Uterus (tissue), 4 donors: ENCODE data around the gene RGS6. TPM values are rescaled to one million over a fixed set of nuclear protein-coding genes. Genes with fewer than 3 reads are reported as not detected.
A peak's percentile ranks its signal among the peaks of the same experiment; 100 is the strongest.

Experiments used
- DNase-seq, 2 donors: peaks; one replicate each; pipeline ENCODE4 v3.0.0-alpha.2; 2019 to 2020
- H3K27ac ChIP-seq, 2 donors: fragments of 200-600 bp; sonication (generic); 1 replicate in 1 of 2; 2 replicates in 1 of 2; pipeline ENCODE4 v1.5.1; 2016 to 2018
- H3K27me3 ChIP-seq, 2 donors: fragments of 200-600 bp; sonication (generic); one replicate each; pipeline ENCODE4 v1.5.1; 2018 to 2019; ENCODE audit warnings: control low read depth in 1 of 2
- H3K36me3 ChIP-seq, 2 donors: fragments of 200-600 bp; sonication (generic); one replicate each; pipeline ENCODE4 v1.5.1; 2019; ENCODE audit warnings: control low read depth in 1 of 2
- H3K4me1 ChIP-seq, 2 donors: fragments of 200-600 bp; sonication (generic); one replicate each; pipeline ENCODE4 v1.5.1; 2018 to 2019; ENCODE audit warnings: control low read depth in 1 of 2
- H3K4me3 ChIP-seq, 2 donors: fragments of 200-600 bp; sonication (generic); 1 replicate in 1 of 2; 2 replicates in 1 of 2; pipeline ENCODE4 v1.5.1; 2018 to 2019; ENCODE audit warnings: mild to moderate bottlenecking in 1 of 2
- H3K9me3 ChIP-seq, 2 donors: fragments of 200-600 bp; sonication (generic); one replicate each; pipeline ENCODE4 v1.5.1; 2019; ENCODE audit warnings: control low read depth in 1 of 2
- CTCF ChIP-seq, 4 experiments: fragments of 200-600 bp in 2 of 4; fragments of 450-650 bp in 2 of 4; sonication (generic) in 2 of 4; IDR thresholded peaks; one replicate each; pipeline ENCODE4 v1.5.1; 2016 to 2019; ENCODE audit warnings: antibody characterized with exemption in 4 of 4, mild to moderate bottlenecking in 2 of 4, moderate library complexity in 1 of 4
- POLR2A ChIP-seq, 2 donors: fragments of 450-650 bp; IDR thresholded peaks; one replicate each; pipeline ENCODE4 v1.6.1; 2016; ENCODE audit warnings: antibody characterized with exemption in 2 of 2, mild to moderate bottlenecking in 1 of 2, moderate library complexity in 1 of 2
- intact Hi-C: fragments of 100-400 bp; cut with DNase I; formaldehyde crosslinking; loops from one replicate; pipeline ENCODE4 v1.15.1; 2023; ENCODE audit warnings: low total_unique reads
- total RNA-seq, 4 donors: library from RNA; depleted of rRNA in 3 of 4; stranded (reverse); fragments of >200 nt in 3 of 4; gene quantifications; one replicate each; pipeline versions ENCODE4 v1.1.0 to v1.2.4, GENCODE V29; 2014 to 2023
- donor health status: DM: yes; HTN: yes; CAD: no.

The RGS6 gene
- total RNA-seq, 4 donors from 2014 or later = 1.0 to 7.4 (median 6.2) TPM; not detected in 1

GRCh38 chr14:72515779-72516770, 583.8 kb downstream of the RGS6 start:
- H3K27me3 ChIP-seq = no peaks in the 10 kb centered on the region
- DNase-seq = peak in 1 of 2 donors; percentile 21
- no peaks in the 10 kb centered on the region for H3K9me3 ChIP-seq
- no peak overlapping the region for H3K27ac ChIP-seq
- TF ChIP-seq POLR2A (IDR thresholded peaks at IDR 0.05) (no peak), CTCF (IDR thresholded peaks at IDR 0.05) (no peak)
- no peak overlapping the region for H3K4me3 ChIP-seq
- H3K36me3 ChIP-seq = no peaks in the 10 kb centered on the region
- H3K4me1 ChIP-seq = no peaks in the 10 kb centered on the region
- intact Hi-C loops = loop anchor here (5.0 kb wide), 1 partner anchor 386 kb away; no protein-coding TSS in a partner anchor

- Histone ChIP-seq H3K36me3 (no peaks in the 10 kb centered on the region), H3K4me1 (no peaks in the 10 kb centered on the region), H3K27me3 (no peaks in the 10 kb centered on the region), H3K4me3 (no peak overlapping the region), H3K27ac (no peak overlapping the region), H3K9me3 (no peaks in the 10 kb centered on the region)
- peak; percentile 22 to 47 for DNase-seq
- intact Hi-C loops = loop anchor here (5.0 kb wide), 1 partner anchor 385 kb away; no protein-coding TSS in a partner anchor
- TF ChIP-seq CTCF (IDR thresholded peaks at IDR 0.05) (peak; percentile 56 to 83 (median 78)), POLR2A (IDR thresholded peaks at IDR 0.05) (no peak)
These were observed 584.9 kb downstream of the RGS6 start for GRCh38 chr14:72516936-72517700.

- TF ChIP-seq CTCF (IDR thresholded peaks at IDR 0.05) (no peak), POLR2A (IDR thresholded peaks at IDR 0.05) (no peak)
- intact Hi-C loops = loop anchor here (5.0 kb wide), 1 partner anchor 385 kb away; no protein-coding TSS in a partner anchor
- H3K27ac ChIP-seq = no peak overlapping the region
- no peaks in the 10 kb centered on the region for H3K27me3 ChIP-seq
- H3K36me3 ChIP-seq = no peaks in the 10 kb centered on the region
- no peak overlapping the region for H3K4me3 ChIP-seq
- DNase-seq = no peak
- H3K9me3 ChIP-seq = no peaks in the 10 kb centered on the region
- H3K4me1 ChIP-seq = no peaks in the 10 kb centered on the region
These were observed 585.5 kb downstream of the RGS6 start for GRCh38 chr14:72517736-72518135.

- no peak for DNase-seq
- intact Hi-C loops = loop anchor here (5.0 kb wide), 1 partner anchor 383 kb away; no protein-coding TSS in a partner anchor
- Histone ChIP-seq H3K27me3 (no peaks in the 10 kb centered on the region), H3K4me3 (no peak overlapping the region), H3K27ac (no peak overlapping the region), H3K36me3 (no peaks in the 10 kb centered on the region), H3K9me3 (no peaks in the 10 kb centered on the region), H3K4me1 (no peaks in the 10 kb centered on the region)
- TF ChIP-seq CTCF (IDR thresholded peaks at IDR 0.05) = no peak
- TF ChIP-seq POLR2A (IDR thresholded peaks at IDR 0.05) = no peak
These were observed 586.7 kb downstream of the RGS6 start for GRCh38 chr14:72518809-72519377.
